ENCODE measurements around the gene RTN4R. TPM values are rescaled to one million over a fixed set of nuclear protein-coding genes. Genes with fewer than 3 reads are reported as not detected.
"Not testable (repeated sequence)": the region's sequence is repeated elsewhere in the genome, so short reads cannot be mapped to it uniquely, and the experiment has no call there.

Gene RTN4R
- total and polyA plus RNA-seq, 2 of the 8 experiments (the other 6 are each of a cell fraction or from before 2014, with no cell fraction given): 21.8 to 41.3 TPM

GRCh38 chr22:20271114-20271994, 3.2 kb upstream of the RTN4R start (continued):
- TF ChIP-seq SIN3A (conservative IDR thresholded peaks at IDR 0.05 in 1 of 2, IDR thresholded peaks at IDR 0.05 in 1 of 2; ENCODE audit: low read depth in 1 of 2, low read length in 2 of 2) (no peak), POLR2AphosphoS5 (IDR thresholded peaks at IDR 0.05; ENCODE audit: low read depth, low read length) (no peak), TCF12 (IDR thresholded peaks at IDR 0.05; ENCODE audit: low read depth, low read length) (no peak), SP4 (IDR thresholded peaks at IDR 0.05; ENCODE audit: low read length) (no peak), KDM1A (IDR thresholded peaks at IDR 0.05; ENCODE audit: borderline replicate concordance, low read length) (no peak)

GRCh38 chr22:20270190-20271113, 2.3 kb upstream of the RTN4R start:
- not testable (repeated sequence) for H3K79me2 ChIP-seq (ENCODE audit: control insufficient read depth in 1 of 2, insufficient read depth in 2 of 2, low read length in 2 of 2); H3K23me2 ChIP-seq (ENCODE audit: low read depth, low read length); FAIRE-seq; H3K79me1 ChIP-seq (ENCODE audit: low read depth, low read length); H4K91ac ChIP-seq (replicated peaks; ENCODE audit: insufficient read length, low read length); H3K4me2 ChIP-seq (ENCODE audit: insufficient read depth in 1 of 2, low read depth in 2 of 2, low read length in 2 of 2); H3K9ac ChIP-seq (replicated peaks in 1 of 4; ENCODE audit: extremely low read depth in 1 of 4, low read depth in 3 of 4, low read length in 3 of 4); H3K23ac ChIP-seq (ENCODE audit: insufficient read length); H3K36me3 ChIP-seq (ENCODE audit: control insufficient read depth in 2 of 4, insufficient read depth in 4 of 4, low read length in 3 of 4); H3K14ac ChIP-seq (ENCODE audit: insufficient read length); H2BK20ac ChIP-seq (ENCODE audit: low read length); H3K9me3 ChIP-seq (ENCODE audit: insufficient read depth in 2 of 2, low read depth in 1 of 2, low read length in 1 of 2); H2BK120ac ChIP-seq (replicated peaks; ENCODE audit: low read depth, low read length); H3K4ac ChIP-seq (replicated peaks; ENCODE audit: insufficient read length, low read depth, low read length); H3K4me3 ChIP-seq (ENCODE audit: extremely low read depth in 1 of 4, insufficient read depth in 2 of 4, low read depth in 3 of 4, low read length in 4 of 4); DNase-seq (ENCODE audit: low read depth in 1 of 2, low spot score in 2 of 2); H3K27ac ChIP-seq (ENCODE audit: low read depth, low read length); H2BK5ac ChIP-seq (ENCODE audit: low read depth, low read length); H3K27me3 ChIP-seq (replicated peaks in 1 of 4; ENCODE audit: control insufficient read depth in 3 of 4, extremely low read depth in 1 of 4, insufficient read depth in 3 of 4, low read length in 3 of 4); H2BK15ac ChIP-seq (ENCODE audit: low read length); H4K5ac ChIP-seq (ENCODE audit: insufficient read length, low read depth, low read length); H2AFZ ChIP-seq (ENCODE audit: low read length); H2AK5ac ChIP-seq (ENCODE audit: low read depth, low read length); H3K56ac ChIP-seq (replicated peaks; ENCODE audit: insufficient read length, low read depth, low read length); H4K20me1 ChIP-seq (replicated peaks in 1 of 2; ENCODE audit: control insufficient read depth in 1 of 2, insufficient read depth in 2 of 2, low read length in 2 of 2)
- Histone ChIP-seq H3K18ac (ENCODE audit: extremely low read depth, low read length) (peak overlapping the region; percentile 48; the same call in 1 of the 2 replicates), H2BK12ac (ENCODE audit: low read depth, low read length) (peak overlapping the region; percentile 39; the same call in 1 of the 2 replicates), H3K4me1 (replicated peaks in 1 of 4; ENCODE audit: control insufficient read depth in 3 of 4, insufficient read depth in 4 of 4, low read length in 3 of 4) (peaks cover 0 to 10% (median 7%) of the 10 kb centered on the region in 4 experiments; a peak in 5 of 7 replicates), H4K8ac (ENCODE audit: extremely low read depth, insufficient read depth, low read length) (peak overlapping the region; percentile 35)
- CTCF ChIA-PET (ENCODE audit: partially characterized antibody): interaction anchor here (0.7 to 4.8 kb wide), 11 partner anchors 12 to 1303 kb away, joined by 3 to 20 read pairs (median 5); no protein-coding TSS in a partner anchor
- POLR2A ChIA-PET (ENCODE audit: partially characterized antibody): interaction anchor here (0.5 to 1.6 kb wide), 3 partner anchors 65 to 584 kb away, joined by 3 read pairs; no protein-coding TSS in a partner anchor
- WGBS, 2 experiments (ENCODE audit: extremely low coverage in 1 of 2, insufficient coverage in 1 of 2, insufficient read length in 1 of 2, insufficient replicate concordance in 2 of 2, low coverage in 1 of 2, low lambda C conversion rate in 2 of 2, missing lambda C conversion rate in 1 of 2): 83% methylated on average over 18 of the region's 23 CpGs; no CpG with 5 or more reads in 1 of the 2 experiments

Measured in H1 (cell line).